Mesendoderm (in vitro differentiated cells): ENCODE data around the gene TEX14.

Experiments
- DNase-seq: peaks from one replicate; pipeline ENCODE4 v3.0.0; 2013
- H2AK5ac ChIP-seq: 2 replicates; pipeline ENCODE4 v1.6.1; 2013; ENCODE audit warnings: low read length, inconsistent platforms
- H2BK120ac ChIP-seq: 2 replicates; pipeline ENCODE4 v1.6.1; 2013; ENCODE audit warnings: low read depth, mild to moderate bottlenecking, low read length, moderate library complexity, mixed read lengths
- H2BK15ac ChIP-seq: replicated peaks from 2 replicates; pipeline ENCODE4 v1.6.1; 2013; ENCODE audit warnings: low read depth, mild to moderate bottlenecking, moderate library complexity
- H2BK5ac ChIP-seq: 2 replicates; pipeline ENCODE4 v1.6.1; 2013; ENCODE audit warnings: low read length, inconsistent platforms
- H3K18ac ChIP-seq: 2 replicates; pipeline ENCODE4 v1.6.1; 2013; ENCODE audit warnings: mild to moderate bottlenecking, low read length, mixed read lengths
- H3K23ac ChIP-seq: one replicate; pipeline ENCODE4 v1.6.1; 2013; ENCODE audit warnings: low read length
- H3K27ac ChIP-seq: 2 replicates; pipeline ENCODE4 v1.5.1; 2013; ENCODE audit warnings: low read depth, mild to moderate bottlenecking, inconsistent platforms, low read length, moderate library complexity
- H3K27me3 ChIP-seq: 2 replicates; pipeline ENCODE4 v1.6.1; 2013; ENCODE audit warnings: low read length, control low read depth, mild to moderate bottlenecking, inconsistent platforms; ENCODE audit not compliant: insufficient read depth, poor library complexity
- H3K36me3 ChIP-seq: 2 replicates; pipeline ENCODE4 v1.6.1; 2013; ENCODE audit warnings: low read length, inconsistent platforms; ENCODE audit not compliant: control insufficient read depth, insufficient read depth
- H3K4ac ChIP-seq: one replicate; pipeline ENCODE4 v1.6.1; 2013; ENCODE audit warnings: low read depth, mild to moderate bottlenecking, low read length, moderate library complexity
- H3K4me1 ChIP-seq: 2 replicates; pipeline ENCODE4 v1.6.1; 2013; ENCODE audit warnings: low read depth, low read length, inconsistent platforms; ENCODE audit not compliant: control insufficient read depth
- H3K4me2 ChIP-seq: 2 replicates; pipeline ENCODE4 v1.6.1; 2013; ENCODE audit warnings: low read length
- H3K4me3 ChIP-seq: 2 replicates; pipeline ENCODE4 v1.5.1; 2013; ENCODE audit warnings: mild to moderate bottlenecking, low read length
- H3K56ac ChIP-seq: one replicate; pipeline ENCODE4 v1.6.1; 2013; ENCODE audit warnings: low read length
- H3K79me1 ChIP-seq: 2 replicates; pipeline ENCODE4 v1.6.1; 2013; ENCODE audit warnings: low read length, inconsistent platforms
- H3K79me2 ChIP-seq: 2 replicates; pipeline ENCODE4 v1.6.1; 2013; ENCODE audit warnings: mild to moderate bottlenecking, low read length; ENCODE audit not compliant: control insufficient read depth, insufficient read depth
- H3K9ac ChIP-seq: 2 replicates; pipeline ENCODE4 v1.6.1; 2013; ENCODE audit warnings: low read length, inconsistent platforms
- H4K5ac ChIP-seq: one replicate; pipeline ENCODE4 v1.6.1; 2013; ENCODE audit warnings: low read length
- H4K8ac ChIP-seq: one replicate; pipeline ENCODE4 v1.6.1; 2013; ENCODE audit warnings: low read depth, mild to moderate bottlenecking, control low read depth, low read length, moderate library complexity
- WGBS: extraction: QIAGEN DNeasy Blood & Tissue Kit; methylation state at CpG from one replicate; pipeline ENCODE4 v1.1.7; 2013; ENCODE audit warnings: low lambda C conversion rate, missing lambda C conversion rate; ENCODE audit not compliant: insufficient coverage; ENCODE audit errors: extremely low coverage; 5-methylcytosine and 5-hydroxymethylcytosine counted together

The TEX14 gene

GRCh38 chr17:58677194-58677880 lies 14.5 kb downstream of the TEX14 start:
- Histone ChIP-seq H3K79me2 (no peaks in the 10 kb centered on the region), H3K79me1 (no peaks in the 10 kb centered on the region), H4K5ac (no peak overlapping the region), H3K4ac (no peak overlapping the region), H4K8ac (no peak overlapping the region), H3K4me3 (no peak overlapping the region), H3K4me1 (no peaks in the 10 kb centered on the region), H3K27me3 (no peaks in the 10 kb centered on the region), H2BK120ac (no peak overlapping the region), H3K4me2 (no peak overlapping the region), H3K56ac (no peak overlapping the region), H3K9ac (no peak overlapping the region), H2AK5ac (no peak overlapping the region), H2BK5ac (no peak overlapping the region), H2BK15ac (no peak overlapping the region), H3K23ac (no peak overlapping the region), H3K27ac (no peak overlapping the region), H3K36me3 (no peaks in the 10 kb centered on the region), H3K18ac (no peak overlapping the region)
- DNase-seq = no peak
- no CpG with 5 or more reads among the region's 4 CpGs for WGBS

- no peak overlapping the region for H3K4me2 ChIP-seq
- no peak overlapping the region for H2BK120ac ChIP-seq
- peaks cover 5% of the 10 kb centered on the region for H3K4me1 ChIP-seq
- no peak overlapping the region for H3K9ac ChIP-seq
- DNase-seq = peak; percentile 50
- no peaks in the 10 kb centered on the region for H3K27me3 ChIP-seq
- no peak overlapping the region for H2BK5ac ChIP-seq
- no peak overlapping the region for H3K18ac ChIP-seq
- no peak overlapping the region for H3K4ac ChIP-seq
- H2AK5ac ChIP-seq = no peak overlapping the region
- no peaks in the 10 kb centered on the region for H3K36me3 ChIP-seq
- H2BK15ac ChIP-seq = no peak overlapping the region
- no peak overlapping the region for H3K27ac ChIP-seq
- no CpG with 5 or more reads among the region's 3 CpGs for WGBS
- H4K5ac ChIP-seq = no peak overlapping the region
- H3K56ac ChIP-seq = no peak overlapping the region
- no peak overlapping the region for H3K23ac ChIP-seq
- no peaks in the 10 kb centered on the region for H3K79me2 ChIP-seq
- H3K4me3 ChIP-seq = no peak overlapping the region
- H3K79me1 ChIP-seq = no peaks in the 10 kb centered on the region
- H4K8ac ChIP-seq = no peak overlapping the region
Measured at GRCh38 chr17:58671969-58672368, 19.9 kb downstream of the TEX14 start.

DNA sequence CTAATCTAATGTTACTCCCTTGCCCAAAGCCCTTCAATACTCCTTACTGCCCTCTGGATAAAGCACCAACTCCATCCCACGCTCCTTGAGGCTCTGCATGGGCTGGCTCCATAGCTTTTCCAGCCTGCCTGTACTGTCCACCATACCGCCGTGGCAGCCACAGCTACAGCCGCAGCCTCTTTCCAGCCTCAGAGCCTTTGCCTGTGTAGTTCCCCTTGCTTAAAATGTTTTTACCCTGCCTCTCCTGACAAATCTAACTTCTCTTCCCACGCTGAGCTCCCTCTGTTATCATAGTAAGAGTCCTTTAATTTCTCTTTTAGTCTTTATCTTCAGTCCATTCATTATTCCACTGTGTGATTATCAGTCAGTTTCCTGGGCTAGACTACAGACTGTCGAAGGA lies 22.0 kb downstream of the TEX14 start:
- no peaks in the 10 kb centered on the region for H3K36me3 ChIP-seq
- H3K27me3 ChIP-seq = no peaks in the 10 kb centered on the region
- H3K4ac ChIP-seq = no peak overlapping the region
- H3K4me2 ChIP-seq = no peak overlapping the region
- no peaks in the 10 kb centered on the region for H3K79me2 ChIP-seq
- H3K9ac ChIP-seq = no peak overlapping the region
- peaks cover 5% of the 10 kb centered on the region for H3K4me1 ChIP-seq
- H2AK5ac ChIP-seq = no peak overlapping the region
- no peak overlapping the region for H4K5ac ChIP-seq
- H3K27ac ChIP-seq = no peak overlapping the region
- H3K18ac ChIP-seq = no peak overlapping the region
- no peak overlapping the region for H3K23ac ChIP-seq
- H2BK15ac ChIP-seq = no peak overlapping the region
- H3K79me1 ChIP-seq = no peaks in the 10 kb centered on the region
- H4K8ac ChIP-seq = no peak overlapping the region
- no peak for DNase-seq
- H2BK5ac ChIP-seq = no peak overlapping the region
- no CpG with 5 or more reads among the region's 6 CpGs for WGBS
- H2BK120ac ChIP-seq = no peak overlapping the region
- no peak overlapping the region for H3K4me3 ChIP-seq
- H3K56ac ChIP-seq = no peak overlapping the region

DNA sequence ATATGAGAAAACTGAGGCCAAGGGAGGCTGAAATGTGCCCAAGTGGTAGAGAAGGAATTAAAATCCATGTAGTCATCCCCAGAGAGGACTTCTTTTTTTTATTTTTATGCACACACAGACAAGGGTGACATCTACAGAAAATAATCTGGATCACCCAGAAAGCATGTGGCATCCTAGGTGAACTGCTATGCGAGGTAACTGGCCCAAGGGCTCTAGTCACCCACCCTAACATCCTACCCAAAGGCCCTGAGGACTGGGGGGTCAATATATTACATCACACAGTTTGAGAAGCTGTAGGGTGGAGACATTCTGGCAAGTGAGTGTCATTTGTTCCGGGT lies 23.3 kb downstream of the TEX14 start:
- Histone ChIP-seq H2BK120ac (no peak overlapping the region), H3K79me2 (no peaks in the 10 kb centered on the region), H3K23ac (no peak overlapping the region), H3K27me3 (no peaks in the 10 kb centered on the region), H3K56ac (no peak overlapping the region), H4K8ac (no peak overlapping the region), H3K27ac (no peak overlapping the region), H2AK5ac (no peak overlapping the region), H3K4me1 (peaks cover 5% of the 10 kb centered on the region), H4K5ac (no peak overlapping the region), H3K36me3 (no peaks in the 10 kb centered on the region), H2BK5ac (no peak overlapping the region), H3K4me3 (no peak overlapping the region), H3K4me2 (no peak overlapping the region), H3K18ac (no peak overlapping the region), H3K9ac (no peak overlapping the region), H3K4ac (no peak overlapping the region), H3K79me1 (no peaks in the 10 kb centered on the region), H2BK15ac (no peak overlapping the region)
- no peak for DNase-seq
- no CpG with 5 or more reads among the region's 2 CpGs for WGBS

GRCh38 chr17:58667934-58668597 lies 23.8 kb downstream of the TEX14 start:
- Histone ChIP-seq H2AK5ac (no peak overlapping the region), H3K23ac (no peak overlapping the region)
- WGBS = no CpG with 5 or more reads among the region's 1 CpG

DNA sequence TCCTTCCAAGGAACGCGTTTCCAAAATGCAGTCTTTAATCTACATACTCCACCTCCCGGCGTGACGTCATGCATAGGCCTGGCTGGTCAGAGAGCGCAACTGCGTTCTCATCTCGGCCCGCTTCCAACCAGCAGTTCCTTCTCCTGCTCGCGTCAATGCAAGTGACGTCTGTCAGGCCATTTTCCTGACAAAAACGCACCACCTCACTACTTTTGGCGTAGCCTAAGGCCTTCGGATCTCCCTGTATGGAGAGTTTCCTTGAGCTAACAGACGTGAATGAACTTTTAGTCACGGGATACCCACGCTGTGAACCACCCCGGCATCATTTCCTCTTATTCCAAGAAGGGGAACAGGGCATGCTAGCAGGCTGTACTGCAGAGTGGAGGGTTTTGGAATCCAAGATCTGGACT lies 25.0 kb downstream of the TEX14 start:
- WGBS = no CpG with 5 or more reads among the region's 19 CpGs
- H3K79me2 ChIP-seq = no peaks in the 10 kb centered on the region

More at GRCh38 chr17:58667934-58668597, 23.8 kb downstream of the TEX14 start:
- Histone ChIP-seq H3K79me1 (no peaks in the 10 kb centered on the region), H3K56ac (no peak overlapping the region), H3K4ac (no peak overlapping the region), H3K27ac (no peak overlapping the region), H2BK5ac (no peak overlapping the region), H2BK15ac (no peak overlapping the region), H3K4me2 (no peak overlapping the region), H4K8ac (no peak overlapping the region), H3K79me2 (no peaks in the 10 kb centered on the region), H2BK120ac (no peak overlapping the region), H4K5ac (no peak overlapping the region), H3K9ac (no peak overlapping the region), H3K27me3 (no peaks in the 10 kb centered on the region), H3K36me3 (no peaks in the 10 kb centered on the region), H3K4me3 (no peak overlapping the region), H3K18ac (no peak overlapping the region), H3K4me1 (peaks cover 5% of the 10 kb centered on the region)
- DNase-seq = no peak

More for the DNA sequence above, 25.0 kb downstream of the TEX14 start:
- no peak overlapping the region for H2BK5ac ChIP-seq
- no peak overlapping the region for H3K4me3 ChIP-seq
- no peak overlapping the region for H3K4me2 ChIP-seq
- no peak overlapping the region for H3K56ac ChIP-seq
- no peak overlapping the region for H4K8ac ChIP-seq
- no peak overlapping the region for H3K27ac ChIP-seq
- H2AK5ac ChIP-seq = no peak overlapping the region
- no peak overlapping the region for H3K18ac ChIP-seq
- H2BK15ac ChIP-seq = no peak overlapping the region
- no peak overlapping the region for H3K9ac ChIP-seq
- no peaks in the 10 kb centered on the region for H3K36me3 ChIP-seq
- H3K27me3 ChIP-seq = no peaks in the 10 kb centered on the region
- DNase-seq = no peak
- no peak overlapping the region for H3K4ac ChIP-seq
- no peak overlapping the region for H4K5ac ChIP-seq
- no peaks in the 10 kb centered on the region for H3K79me1 ChIP-seq
- peaks cover 2% of the 10 kb centered on the region for H3K4me1 ChIP-seq
- H3K23ac ChIP-seq = no peak overlapping the region
- no peak overlapping the region for H2BK120ac ChIP-seq
